Erythroblast (primary cell): ENCODE measurements around the gene PLSCR5.

Source experiments
- DNase-seq, 2 experiments: peaks; one replicate each; lab custom pipeline; 2025; lab: John Stamatoyannopoulos, UW
- GATA1 ChIP-seq: IDR thresholded peaks from 2 replicates; pipeline ENCODE4 v1.6.1; 2011; ENCODE audit warnings: low read depth, mild to moderate bottlenecking, control low read depth, low read length, moderate library complexity
- POLR2A ChIP-seq: IDR thresholded peaks from 2 replicates; pipeline ENCODE4 v1.6.1; 2011; ENCODE audit warnings: mild to moderate bottlenecking, low read length

PLSCR5 gene

GRCh38 chr3:146566138-146566537 is 39.0 kb downstream of the PLSCR5 start:
- TF ChIP-seq GATA1, result no peak
- no peak for TF ChIP-seq POLR2A
- DNase-seq, result no peak

GRCh38 chr3:146561879-146562278 is 43.3 kb downstream of the PLSCR5 start:
- peak; percentile 12 to 68 for DNase-seq
- TF ChIP-seq POLR2A, result no peak
- no peak for TF ChIP-seq GATA1

DNA sequence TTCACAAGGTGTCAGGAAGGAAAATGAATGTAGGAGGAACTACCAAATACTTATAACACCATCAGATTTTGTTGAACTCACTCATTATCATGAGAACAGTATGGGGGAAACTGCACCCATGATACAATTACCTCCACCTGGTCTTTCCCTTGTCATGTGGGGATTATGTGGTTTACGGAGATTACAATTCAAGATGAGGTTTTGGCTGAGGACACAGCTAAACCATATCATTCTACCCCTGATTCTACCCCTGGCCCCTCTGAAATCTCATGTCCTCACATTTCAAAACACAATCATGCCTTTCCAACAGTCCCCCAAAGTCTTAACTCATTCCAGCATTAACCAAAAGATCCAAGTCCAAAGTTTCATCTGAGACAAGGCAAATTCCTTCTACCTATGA is 43.7 kb downstream of the PLSCR5 start:
- DNase-seq, result no peak
- no peak for TF ChIP-seq GATA1
- TF ChIP-seq POLR2A, result no peak

GRCh38 chr3:146560678-146561077 is 44.5 kb downstream of the PLSCR5 start:
- TF ChIP-seq POLR2A (no peak), GATA1 (no peak)
- peak; percentile 17 to 23 for DNase-seq

DNA sequence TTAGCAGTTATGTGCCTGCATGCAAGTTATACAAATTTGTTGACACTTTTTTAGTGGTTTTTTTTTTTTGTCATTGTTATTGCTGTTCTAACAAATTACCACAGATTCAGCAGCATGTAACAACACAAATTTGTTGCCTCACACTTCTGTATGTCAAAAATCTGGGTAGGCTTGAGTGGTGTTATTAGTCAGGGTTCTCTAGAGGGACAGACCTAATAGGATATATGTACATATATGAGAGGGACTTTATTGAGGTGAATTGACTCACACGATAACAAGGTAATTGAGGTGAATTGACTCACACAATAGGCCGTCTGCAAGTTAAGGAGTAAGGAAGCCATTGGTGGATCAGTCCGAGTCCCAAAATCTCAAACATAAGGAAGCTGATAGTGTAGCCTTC is 45.8 kb downstream of the PLSCR5 start:
- TF ChIP-seq POLR2A (no peak), GATA1 (no peak)
- no peak for DNase-seq

- DNase-seq, result no peak
- no peak for TF ChIP-seq GATA1
- TF ChIP-seq POLR2A, result no peak
Measured at GRCh38 chr3:146558781-146559180, 46.4 kb downstream of the PLSCR5 start.

DNA sequence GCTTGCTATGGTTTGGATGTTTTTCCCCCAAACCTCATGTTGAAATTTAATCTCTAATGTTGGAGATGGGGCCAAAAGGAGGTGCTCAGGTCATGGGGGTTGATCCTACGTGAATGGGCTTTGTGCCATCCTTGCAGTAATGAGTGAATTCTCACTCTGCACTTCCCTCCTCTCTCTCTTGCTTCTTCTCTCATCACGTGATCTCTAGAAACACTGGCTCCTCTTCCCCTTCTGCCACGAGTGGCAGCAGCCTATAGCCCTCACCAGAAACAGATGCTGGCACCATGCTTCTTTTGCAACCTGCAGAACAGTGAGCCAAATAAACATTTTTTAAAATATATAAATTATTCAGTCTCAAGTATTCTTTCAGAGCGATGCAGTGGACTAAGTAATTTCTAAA is 47.4 kb downstream of the PLSCR5 start:
- TF ChIP-seq POLR2A (no peak), GATA1 (no peak)
- DNase-seq, result no peak

DNA sequence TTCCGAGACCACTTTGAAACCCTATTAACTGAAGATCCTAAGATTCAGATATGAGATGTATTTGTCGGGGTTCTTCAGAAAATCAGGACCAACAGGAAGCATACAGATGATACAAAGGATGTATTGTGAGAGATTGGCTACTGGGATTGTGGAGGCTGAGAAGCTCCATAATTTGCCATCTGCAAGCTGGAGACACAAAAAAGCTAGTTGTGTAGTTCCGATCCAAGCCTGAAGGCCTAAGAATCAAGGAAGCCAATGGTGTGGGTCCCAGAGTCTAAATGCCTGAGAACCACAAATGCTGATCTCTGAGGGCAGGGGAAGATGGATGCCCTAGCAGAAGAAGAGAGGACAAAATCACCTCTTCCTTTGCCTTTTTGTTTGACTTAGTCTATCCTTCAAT is 49.8 kb downstream of the PLSCR5 start:
- TF ChIP-seq POLR2A (no peak), GATA1 (no peak)
- DNase-seq, result no peak

DNA sequence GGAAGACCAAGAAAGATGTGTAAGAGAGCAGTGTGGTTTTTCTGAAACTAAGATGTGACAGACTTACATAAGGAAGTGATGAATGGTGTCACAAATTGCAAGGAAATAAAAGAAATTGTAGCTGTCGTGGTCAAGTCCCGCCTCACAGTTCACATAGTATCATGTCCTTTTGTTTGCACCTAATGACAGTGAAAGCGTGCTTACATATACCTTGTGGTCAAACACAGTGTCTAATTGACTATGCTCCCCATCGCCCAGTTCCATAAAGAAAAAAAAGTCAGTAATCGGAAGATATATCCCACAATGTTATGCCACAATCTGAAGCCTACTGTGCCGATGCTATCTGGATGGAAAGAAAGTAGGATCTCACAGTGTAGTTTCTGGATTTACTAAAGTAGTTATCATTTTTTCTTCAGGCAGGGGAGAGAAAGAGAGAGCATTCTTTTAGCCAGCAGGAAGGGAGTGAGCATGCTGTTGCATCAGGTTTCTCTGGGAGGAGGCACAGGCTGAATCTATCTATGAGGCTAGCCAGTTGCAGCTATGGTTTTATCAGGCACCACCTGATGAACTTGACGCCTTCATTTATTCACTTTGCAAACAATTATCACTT is 50.9 kb downstream of the PLSCR5 start:
- TF ChIP-seq GATA1 (no peak), POLR2A (no peak)
- peak; percentile 75 to 82 for DNase-seq

DNA sequence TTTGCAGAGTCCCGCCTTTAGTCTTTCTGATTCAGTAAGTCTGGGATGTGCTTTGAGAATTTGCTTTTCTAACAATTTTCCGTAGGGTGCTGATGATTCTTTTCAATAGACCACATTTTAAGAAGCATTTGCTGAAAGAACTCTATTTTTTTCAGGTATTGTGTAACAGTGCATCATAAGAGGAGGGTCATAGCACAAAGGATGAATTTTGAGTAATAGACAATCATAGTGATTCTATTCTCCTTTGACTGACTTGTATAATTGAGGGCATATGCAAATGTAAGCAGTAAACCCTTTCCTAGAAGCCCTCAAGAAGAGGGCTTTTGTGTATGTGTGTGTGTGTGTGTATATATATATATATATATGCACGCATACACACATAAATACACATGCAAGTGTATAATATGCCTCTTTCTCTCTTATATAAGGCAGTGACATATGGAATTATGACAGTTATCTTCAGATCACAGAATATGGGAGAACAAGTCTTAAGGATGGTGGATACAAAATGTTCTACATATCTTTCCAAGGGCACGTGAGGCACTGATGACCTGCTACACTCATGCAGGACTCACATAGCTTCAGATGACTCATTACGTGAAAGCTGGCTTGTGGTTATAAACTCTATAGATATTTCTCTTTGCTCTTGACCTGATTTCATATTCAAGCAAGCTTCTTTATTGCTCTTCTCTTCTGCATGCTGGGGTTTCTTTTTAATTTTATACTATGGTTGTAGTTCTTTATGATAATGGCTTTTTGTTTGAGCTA is 54.2 kb downstream of the PLSCR5 start:
- TF ChIP-seq POLR2A (no peak), GATA1 (no peak)
- DNase-seq, result peak in 1 of 2 experiments; percentile 7

DNA sequence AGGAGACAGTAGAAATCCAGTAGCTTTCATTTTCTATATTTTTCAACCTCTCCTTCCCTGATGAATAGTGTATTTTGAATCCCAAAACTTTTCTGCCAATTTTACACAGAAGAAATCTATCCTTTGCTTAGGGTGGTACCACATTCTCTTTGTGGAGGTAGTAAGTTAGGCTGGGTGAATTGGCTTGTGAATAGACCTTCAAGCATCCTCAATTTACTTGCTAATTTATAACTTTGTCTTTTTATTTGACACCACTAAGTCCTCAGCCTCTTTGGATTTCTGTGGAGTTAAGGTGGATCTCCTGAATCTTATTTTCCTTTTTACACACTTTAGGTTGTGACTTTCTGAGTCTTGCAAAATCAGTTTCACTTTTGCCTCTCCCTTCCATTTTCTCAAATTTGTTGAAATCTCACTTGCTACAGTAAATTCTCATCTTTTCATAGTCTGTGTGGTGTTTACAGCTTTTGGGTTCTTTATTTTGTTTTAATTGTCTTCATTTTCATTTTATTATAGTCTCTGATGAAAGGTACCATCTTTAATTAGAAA is 55.0 kb downstream of the PLSCR5 start:
- TF ChIP-seq GATA1 (no peak), POLR2A (no peak)
- DNase-seq, result no peak

DNA sequence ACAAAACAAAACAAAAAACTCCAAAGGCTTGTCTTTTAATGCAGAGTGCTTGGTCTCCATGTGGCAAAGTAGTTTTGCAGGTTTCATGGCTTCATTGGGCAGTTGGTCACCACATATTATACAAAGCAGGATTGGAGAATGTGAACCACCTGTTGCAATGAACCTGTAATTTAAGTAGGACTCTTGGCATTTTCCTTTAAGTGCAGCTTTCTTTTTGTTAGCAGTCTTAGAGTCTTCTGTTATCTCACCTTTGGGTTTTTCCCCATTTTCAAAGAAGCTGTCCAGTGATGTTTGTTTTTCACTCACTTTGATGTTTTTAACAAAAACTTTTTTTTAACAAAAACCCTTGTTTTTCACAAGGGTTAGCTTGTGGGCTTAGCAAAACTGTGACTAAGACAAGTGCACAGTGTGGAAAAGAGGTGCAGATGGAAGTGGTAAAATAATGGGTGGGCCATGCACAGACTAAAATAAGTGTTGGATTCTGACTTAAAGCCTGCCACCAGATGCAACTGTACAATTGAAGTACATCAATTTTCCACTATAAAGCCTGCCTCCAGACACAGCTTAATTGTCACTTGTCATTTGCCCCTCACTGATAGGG is 57.8 kb downstream of the PLSCR5 start:
- DNase-seq, result no peak
- TF ChIP-seq POLR2A, result no peak
- no peak for TF ChIP-seq GATA1

- TF ChIP-seq POLR2A, result no peak
- no peak for TF ChIP-seq GATA1
- DNase-seq, result no peak
Measured at GRCh38 chr3:146546366-146546965, 58.7 kb downstream of the PLSCR5 start.

GRCh38 chr3:146544929-146545528 is 60.1 kb downstream of the PLSCR5 start:
- no peak for TF ChIP-seq GATA1
- TF ChIP-seq POLR2A, result no peak

More at GRCh38 chr3:146544929-146545528, 60.1 kb downstream of the PLSCR5 start:
- DNase-seq, result peak in 1 of 2 experiments; percentile 46
